K562 (cell line): ENCODE results near the gene LRMDA. TPM values are rescaled to one million over a fixed set of nuclear protein-coding genes. Genes with fewer than 3 reads are reported as not detected.

Experiments used
- ATAC-seq: fragments of 200-7000 bp; cut with Tn5 transposase; 3 replicates; pipeline ENCODE4 v1.9.1; 2020; ENCODE audit warnings: moderate library complexity
- BruUV-seq: library from RNA; stranded (reverse); fragments of 400-500 nt; replicated peaks from 2 replicates; lab custom pipeline; 2021; lab: Mats Ljungman, UMichigan
- CTCF ChIA-PET: fragments of 300-600 bp; formaldehyde crosslinking; extraction: SDS; loops from one replicate; lab custom pipeline; 2021; ENCODE audit warnings: low intra/inter-chr PET ratio; lab: Yijun Ruan, JAX
- POLR2A ChIA-PET: fragments of 300-600, 350-650 bp; sonication (Branson Sonifier 250); formaldehyde crosslinking; extraction: SDS; loops from one replicate; lab custom pipeline; 2021; ENCODE audit warnings: antibody characterized with exemption, inconsistent platforms; lab: Yijun Ruan, JAX
- DNase-seq, 4 experiments: peaks; one replicate each; pipeline versions ENCODE4 v3.0.0 to v3.0.0-alpha.2; 2011 to 2018; ENCODE audit warnings: low spot score in 3 of 4, mixed read lengths in 3 of 4; ENCODE audit errors: extremely low read depth in 1 of 4
- FAIRE-seq: peaks from 2 replicates; lab custom pipeline; 2011; peaks lifted over from hg19 to GRCh38; lab: Jason Lieb, UNC
- H2AFZ ChIP-seq: 2 replicates; pipeline ENCODE4 v1.6.0; 2011; ENCODE audit warnings: low read depth, low read length, control low read depth, inconsistent platforms
- H3K27ac ChIP-seq: fragments of 200-600 bp; 3 replicates; pipeline ENCODE4 v1.8.0; 2011; ENCODE audit warnings: low read depth, mild to moderate bottlenecking, control low read depth, inconsistent platforms, low read length, moderate library complexity, mixed read lengths; ENCODE audit errors: extremely low read depth
- H3K27me3 ChIP-seq, 2 experiments: fragments of 300-600 bp in 1 of 2; 2 replicates in 1 of 2; 3 replicates in 1 of 2; pipeline versions ENCODE4 v1.6.0 to v1.8.0; 2011; ENCODE audit warnings: inconsistent platforms in 2 of 2, low read length in 2 of 2, mild to moderate bottlenecking in 1 of 2, mixed read lengths in 1 of 2, moderate library complexity in 1 of 2; ENCODE audit not compliant: control insufficient read depth in 2 of 2, insufficient read depth in 2 of 2
- H3K36me3 ChIP-seq: fragments of 300-600 bp; 3 replicates; pipeline ENCODE4 v1.8.0; 2011; ENCODE audit warnings: mild to moderate bottlenecking, low read length, inconsistent platforms; ENCODE audit not compliant: control insufficient read depth, insufficient read depth
- H3K4me1 ChIP-seq, 2 experiments: fragments of 200-600 bp in 1 of 2; replicated peaks in 1 of 2; 2 replicates in 1 of 2; 3 replicates in 1 of 2; pipeline versions ENCODE4 v1.5.1 to v1.8.0; 2011; ENCODE audit warnings: inconsistent platforms in 2 of 2, low read length in 2 of 2, mild to moderate bottlenecking in 1 of 2, mixed read lengths in 1 of 2, moderate library complexity in 1 of 2; ENCODE audit not compliant: control insufficient read depth in 2 of 2, insufficient read depth in 2 of 2
- H3K4me2 ChIP-seq: 2 replicates; pipeline ENCODE4 v1.6.1; 2011; ENCODE audit warnings: low read length, control low read depth, inconsistent platforms, mixed read lengths; ENCODE audit not compliant: insufficient read depth
- H3K4me3 ChIP-seq: fragments of 200-600 bp; sonication (generic), shearing (Covaris generic); 2 replicates; pipeline ENCODE4 v1.5.1; 2016; ENCODE audit warnings: control low read depth, inconsistent platforms
- H3K79me2 ChIP-seq: fragments of 200-600 bp; 3 replicates; pipeline ENCODE4 v1.8.0; 2011; ENCODE audit warnings: low read length, inconsistent platforms; ENCODE audit not compliant: control insufficient read depth, insufficient read depth
- H3K9ac ChIP-seq, 2 experiments: 2 replicates each; pipeline versions ENCODE4 v1.6.0 to v1.6.1; 2011; ENCODE audit warnings: low read depth in 2 of 2, low read length in 2 of 2, control low read depth in 1 of 2, inconsistent platforms in 1 of 2, mild to moderate bottlenecking in 1 of 2, mixed read lengths in 1 of 2; ENCODE audit not compliant: insufficient read depth in 1 of 2
- H3K9me1 ChIP-seq: one replicate; pipeline ENCODE4 v1.6.0; 2011; ENCODE audit warnings: inconsistent platforms, mild to moderate bottlenecking, low read length, moderate library complexity; ENCODE audit not compliant: control insufficient read depth, insufficient read depth
- H3K9me3 ChIP-seq: replicated peaks from 2 replicates; pipeline ENCODE4 v1.5.1; 2011; ENCODE audit warnings: low read depth, low read length, inconsistent platforms; ENCODE audit not compliant: control insufficient read depth, insufficient read depth
- H4K20me1 ChIP-seq: replicated peaks from 2 replicates; pipeline ENCODE4 v1.6.1; 2011; ENCODE audit warnings: low read length, inconsistent platforms, mixed read lengths; ENCODE audit not compliant: control insufficient read depth, insufficient read depth
- ASH1L ChIP-seq: fragments of 450-650 bp; IDR thresholded peaks from 2 replicates; pipeline ENCODE4 v1.6.1; 2018; ENCODE audit warnings: borderline replicate concordance, mild to moderate bottlenecking, low read depth; ENCODE audit not compliant: partially characterized antibody
- CCNT2 ChIP-seq: IDR thresholded peaks from 2 replicates; pipeline ENCODE4 v1.6.1; 2011; ENCODE audit warnings: borderline replicate concordance, low read depth, mild to moderate bottlenecking, moderate library complexity, mixed read lengths, low read length; ENCODE audit not compliant: insufficient read length; ENCODE audit errors: extremely low read depth
- CTBP1 ChIP-seq: fragments of 450-650 bp; IDR thresholded peaks from 2 replicates; pipeline ENCODE4 v1.6.1; 2016; ENCODE audit warnings: borderline replicate concordance
- VEZF1 ChIP-seq: fragments of 200-800 bp; sonication (Bioruptor generic); IDR thresholded peaks from 2 replicates; pipeline ENCODE4 v1.6.1; 2017; ENCODE audit warnings: missing genetic modification characterization, missing compliant biosample characterization
- ZNF436 ChIP-seq: fragments of 250-450, 450-650 bp; sonication (Bioruptor Pico); formaldehyde crosslinking; IDR thresholded peaks from 2 replicates; pipeline ENCODE4 v1.7.0; 2020; ENCODE audit warnings: mild to moderate bottlenecking
- ZNF699 ChIP-seq: fragments of 250-450 bp; sonication (Bioruptor Pico); IDR thresholded peaks from 2 replicates; pipeline ENCODE4 v1.8.0; 2021; ENCODE audit warnings: mild to moderate bottlenecking, moderate library complexity; ENCODE audit not compliant: insufficient replicate concordance
- WGBS: fragments of 100-300 bp; shearing (Covaris generic); methylation state at CpG from one replicate; pipeline ENCODE4 v1.1.6; 2016; ENCODE audit warnings: low coverage, mixed read lengths; ENCODE audit not compliant: insufficient coverage; ENCODE audit errors: missing lambda C conversion rate; 5-methylcytosine and 5-hydroxymethylcytosine counted together
- in situ Hi-C: fragments of 300-500 bp; cut with MboI; formaldehyde crosslinking; loops from 4 replicates; pipeline ENCODE4 v1.15.0; 2018; ENCODE audit warnings: inconsistent platforms, mixed read lengths
- intact Hi-C: fragments of 100-400 bp; cut with micrococcal nuclease; formaldehyde crosslinking; loops from 2 replicates; pipeline ENCODE4 v1.14.2; 2022
- polyA plus RNA-seq, 8 experiments: library from polyadenylated mRNA; depleted of rRNA in 4 of 8; stranded (reverse) in 5 of 8; unstranded in 3 of 8; fragments of >200 nt; fragmentation: Nextera tagmentation in 2 of 8; fragmentation: Illumina TruSeq in 1 of 8; extraction: Ambion mirVana in 2 of 8; extraction: Trizol in 1 of 8; gene quantifications; 2 replicates each; pipeline versions ENCODE4 v1.2.1 to v1.2.3, GENCODE V29; 2011 to 2014; ENCODE audit warnings: inconsistent platforms in 1 of 8, missing spikeins in 1 of 8
- total RNA-seq, 7 experiments: library from RNA; depleted of rRNA in 6 of 7; stranded (reverse); fragments of >200 nt in 6 of 7; fragmentation: Illumina TruSeq in 2 of 7; extraction: Trizol in 2 of 7; gene quantifications; 2 replicates each; pipeline versions ENCODE4 v1.2.1 to v1.2.3, GENCODE V29; 2011 to 2021; ENCODE audit warnings: low replicate concordance in 1 of 7

LRMDA gene
- total and polyA plus RNA-seq, 9 of the 15 experiments (the other 6 are each of a cell fraction or from before 2014, with no cell fraction given), result 0.25 TPM; not detected in 8

GRCh38 chr10:76192694-76193320 lies 761.4 kb downstream of the LRMDA start:
- TF ChIP-seq CCNT2 (no peak), ZNF699 (CRISPR knock-in tag) (no peak), VEZF1 (CRISPR knock-in tag) (no peak), CTBP1 (no peak), ZNF436 (no peak), ASH1L (no peak)
- Histone ChIP-seq H3K27me3 (no peaks in the 10 kb centered on the region), H3K4me1 (no peaks in the 10 kb centered on the region), H4K20me1 (no peaks in the 10 kb centered on the region), H3K36me3 (no peaks in the 10 kb centered on the region), H2AFZ (no peak overlapping the region), H3K4me3 (no peak overlapping the region), H3K9ac (no peak overlapping the region), H3K9me1 (no peaks in the 10 kb centered on the region), H3K27ac (no peak overlapping the region), H3K79me2 (no peaks in the 10 kb centered on the region), H3K4me2 (no peak overlapping the region), H3K9me3 (no peaks in the 10 kb centered on the region)
- WGBS, result under 1% methylated on average over 7 of the region's 7 CpGs
- CTCF ChIA-PET, result no interaction called here
- BruUV-seq, result no TSS peak
- DNase-seq (no peak), FAIRE-seq (no peak), ATAC-seq (no peak)
- in situ Hi-C loops, result no loop called here
- intact Hi-C loops, result no loop called here
- POLR2A ChIA-PET, result no interaction called here
